Left ventricle myocardium inferior (tissue), 1 donor: ENCODE results near the gene NSDHL. TPM values are rescaled to one million over a fixed set of nuclear protein-coding genes. Genes with fewer than 3 reads are reported as not detected.
A peak's percentile ranks its signal among the peaks of the same experiment; 100 is the strongest.

Source experiments
- DNase-seq: peaks from one replicate; pipeline ENCODE4 v3.0.0-alpha.2; 2020
- H3K27ac ChIP-seq: fragments of 200-600 bp; replicated peaks from 2 replicates; pipeline ENCODE4 v1.8.0; 2021
- H3K27me3 ChIP-seq: fragments of 200-600 bp; 2 replicates; pipeline ENCODE4 v1.8.0; 2021; ENCODE audit warnings: low read depth
- H3K36me3 ChIP-seq: fragments of 200-600 bp; 2 replicates; pipeline ENCODE4 v1.8.0; 2021
- H3K4me1 ChIP-seq: fragments of 200-600 bp; 2 replicates; pipeline ENCODE4 v1.8.0; 2021
- H3K4me3 ChIP-seq: fragments of 200-600 bp; 2 replicates; pipeline ENCODE4 v1.8.0; 2021; ENCODE audit warnings: mild to moderate bottlenecking, moderate library complexity
- H3K9me3 ChIP-seq: fragments of 200-600 bp; replicated peaks from 2 replicates; pipeline ENCODE4 v1.8.0; 2021
- CTCF ChIP-seq: fragments of 200-600 bp; IDR thresholded peaks from 2 replicates; pipeline ENCODE4 v1.8.0; 2021; ENCODE audit warnings: antibody characterized with exemption, mild to moderate bottlenecking, borderline replicate concordance
- intact Hi-C: fragments of 100-400 bp; cut with micrococcal nuclease; formaldehyde crosslinking; loops from one replicate; pipeline ENCODE4 v1.11.0; 2022
- total RNA-seq: library from RNA; stranded (reverse); fragmentation: NEBNext Ultra II Directional; extraction: Animal tissue kit (Norgen Biotek cat#: 25700); gene quantifications from one replicate; pipeline ENCODE4 v1.2.1, GENCODE V29; 2021
- donor health status: DM: no; HTN: yes; CAD: no; lungs with severe emphysema.

NSDHL gene
- total RNA-seq, 1 donor from 2014 or later = 11.4 TPM

GRCh38 chrX:152898442-152898841 is 67.6 kb downstream of the NSDHL start:
- Histone ChIP-seq H3K9me3 (no peaks in the 10 kb centered on the region), H3K27me3 (peaks cover 9% of the 10 kb centered on the region), H3K27ac (no peak overlapping the region), H3K36me3 (no peaks in the 10 kb centered on the region), H3K4me3 (peak overlapping the region; percentile 58), H3K4me1 (no peaks in the 10 kb centered on the region)
- intact Hi-C loops = no loop called here
- no peak for TF ChIP-seq CTCF
- no peak for DNase-seq

- H3K4me1 ChIP-seq = peaks cover 4% of the 10 kb centered on the region
- no peak for TF ChIP-seq CTCF
- H3K9me3 ChIP-seq = no peaks in the 10 kb centered on the region
- no peak overlapping the region for H3K4me3 ChIP-seq
- H3K27me3 ChIP-seq = peaks cover 9% of the 10 kb centered on the region
- no peaks in the 10 kb centered on the region for H3K36me3 ChIP-seq
- DNase-seq = no peak
- intact Hi-C loops = no loop called here
- no peak overlapping the region for H3K27ac ChIP-seq
Observed at GRCh38 chrX:152899111-152899873, 68.4 kb downstream of the NSDHL start.

- intact Hi-C loops = no loop called here
- Histone ChIP-seq H3K27ac (no peak overlapping the region), H3K4me3 (no peak overlapping the region), H3K36me3 (no peaks in the 10 kb centered on the region), H3K4me1 (peaks cover 9% of the 10 kb centered on the region), H3K27me3 (peaks cover 9% of the 10 kb centered on the region), H3K9me3 (no peaks in the 10 kb centered on the region)
- no peak for TF ChIP-seq CTCF
- DNase-seq = no peak
Observed at GRCh38 chrX:152899874-152900719, 69.2 kb downstream of the NSDHL start.

- Histone ChIP-seq H3K36me3 (no peaks in the 10 kb centered on the region), H3K9me3 (no peaks in the 10 kb centered on the region), H3K4me3 (no peak overlapping the region), H3K4me1 (peaks cover 9% of the 10 kb centered on the region), H3K27ac (no peak overlapping the region), H3K27me3 (peaks cover 9% of the 10 kb centered on the region)
- intact Hi-C loops = no loop called here
- DNase-seq = no peak
- no peak for TF ChIP-seq CTCF
Observed at GRCh38 chrX:152900937-152901445, 70.1 kb downstream of the NSDHL start.

GRCh38 chrX:152901816-152902501 is 71.1 kb downstream of the NSDHL start:
- Histone ChIP-seq H3K4me3 (no peak overlapping the region), H3K36me3 (no peaks in the 10 kb centered on the region), H3K27me3 (peaks cover 9% of the 10 kb centered on the region), H3K9me3 (no peaks in the 10 kb centered on the region), H3K4me1 (peaks cover 9% of the 10 kb centered on the region), H3K27ac (no peak overlapping the region)
- TF ChIP-seq CTCF = no peak
- intact Hi-C loops = no loop called here
- DNase-seq = no peak
